ENCODE measurements around the gene ZP2. TPM values are rescaled to one million over a fixed set of nuclear protein-coding genes. Genes with fewer than 3 reads are reported as not detected.

Gene ZP2
- total RNA-seq, 1 experiment from 2014 or later: not detected

DNA sequence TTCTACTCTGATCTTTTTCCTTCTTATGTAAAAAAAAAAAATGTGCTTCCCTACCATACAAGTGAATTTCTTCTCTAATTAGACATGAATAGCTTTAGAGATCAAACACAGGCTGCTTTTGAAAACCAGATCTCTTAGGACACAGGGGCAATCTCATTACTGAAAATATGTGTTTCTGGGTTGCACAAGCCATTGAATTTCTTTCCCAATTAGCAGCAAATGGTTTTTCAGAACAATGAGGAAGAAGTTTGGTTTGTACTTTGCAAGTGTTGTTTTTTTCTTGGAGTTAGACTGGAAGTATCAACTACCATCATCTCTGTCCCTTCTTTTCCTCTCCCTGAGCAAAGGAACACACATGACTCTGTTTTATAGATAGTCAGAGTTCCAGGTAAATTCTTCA is 16.5 kb upstream of the ZP2 start:
- Histone ChIP-seq H3K4me1 (peaks cover 2% of the 10 kb centered on the region), H3K27me3 (no peaks in the 10 kb centered on the region), H3K27ac (no peak overlapping the region), H3K4me3 (no peak overlapping the region), H3K36me3 (no peaks in the 10 kb centered on the region), H3K9me3 (replicated peaks) (no peaks in the 10 kb centered on the region)
- DNase-seq: no peak

DNA sequence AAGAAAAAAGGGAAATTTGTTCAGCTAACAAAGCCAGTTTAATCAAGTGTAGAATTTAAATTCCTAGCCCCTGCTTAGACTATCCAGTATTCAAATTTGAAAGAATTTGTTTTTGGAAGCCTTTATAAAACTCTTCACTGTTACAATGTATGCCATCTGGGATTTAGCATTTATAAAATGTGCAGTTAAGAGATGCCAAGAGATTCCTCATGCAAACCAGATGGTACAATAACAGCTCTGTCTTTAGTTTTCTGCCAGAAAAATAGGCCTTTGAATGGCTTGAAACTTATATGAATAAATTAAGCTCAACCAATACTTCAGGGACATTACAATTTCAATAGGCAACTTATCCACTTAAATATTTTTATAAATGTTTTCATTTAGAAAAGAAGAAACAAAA is 15.4 kb upstream of the ZP2 start:
- no peak overlapping the region for H3K4me3 ChIP-seq
- H3K4me1 ChIP-seq: peaks cover 8% of the 10 kb centered on the region
- no peaks in the 10 kb centered on the region for H3K9me3 ChIP-seq (replicated peaks)
- no peak overlapping the region for H3K27ac ChIP-seq
- H3K27me3 ChIP-seq: no peaks in the 10 kb centered on the region
- DNase-seq: no peak
- no peaks in the 10 kb centered on the region for H3K36me3 ChIP-seq

DNA sequence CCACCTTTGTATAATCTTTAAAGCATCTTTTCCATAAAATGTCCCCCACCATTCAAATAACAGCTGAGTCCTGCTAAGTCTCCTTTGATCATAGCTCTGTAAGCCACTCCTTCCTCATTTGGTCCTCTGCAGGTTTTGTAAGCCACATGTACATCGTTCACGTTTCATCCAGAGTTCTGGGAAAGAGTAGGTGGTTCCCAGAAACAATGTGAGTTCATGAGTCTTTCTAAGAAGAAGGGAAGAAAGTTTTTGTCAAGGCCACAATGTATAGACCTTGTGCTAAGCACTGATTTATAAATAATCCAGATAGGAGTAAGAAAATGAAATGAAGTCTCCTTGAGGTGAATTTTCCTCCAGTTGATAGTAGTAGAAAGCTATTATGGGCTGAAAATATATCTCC is 13.4 kb upstream of the ZP2 start:
- no peak overlapping the region for H3K27ac ChIP-seq
- H3K9me3 ChIP-seq (replicated peaks): no peaks in the 10 kb centered on the region
- peaks cover 8% of the 10 kb centered on the region for H3K4me1 ChIP-seq
- no peaks in the 10 kb centered on the region for H3K36me3 ChIP-seq
- no peaks in the 10 kb centered on the region; the same call in 1 of the 2 replicates for H3K27me3 ChIP-seq
- H3K4me3 ChIP-seq: no peak overlapping the region
- DNase-seq: no peak

DNA sequence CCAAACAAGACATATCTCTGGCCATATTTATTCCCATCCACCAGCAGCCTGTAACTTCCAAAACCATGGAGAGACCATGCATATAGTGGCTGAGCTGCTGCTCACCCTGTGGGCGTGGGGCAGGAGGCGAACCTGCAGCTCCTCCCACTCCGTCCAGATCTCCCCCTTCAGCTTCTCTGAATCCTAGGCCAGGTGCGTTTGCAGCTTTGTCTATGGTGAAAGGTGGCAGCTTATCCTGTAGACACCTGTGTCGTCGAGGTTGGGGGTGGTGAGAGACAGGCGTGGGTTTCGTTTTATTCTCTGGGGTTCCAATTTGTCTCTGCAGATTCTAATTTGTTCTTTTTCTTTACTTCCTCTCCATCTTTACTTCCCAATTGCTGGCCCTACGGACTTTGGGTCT is 12.4 kb upstream of the ZP2 start:
- peaks cover 8% of the 10 kb centered on the region for H3K4me1 ChIP-seq
- no peak overlapping the region for H3K4me3 ChIP-seq
- no peak for DNase-seq
- H3K9me3 ChIP-seq (replicated peaks): no peaks in the 10 kb centered on the region
- no peak overlapping the region for H3K27ac ChIP-seq
- H3K27me3 ChIP-seq: no peaks in the 10 kb centered on the region; the same call in 1 of the 2 replicates
- H3K36me3 ChIP-seq: no peaks in the 10 kb centered on the region

DNA sequence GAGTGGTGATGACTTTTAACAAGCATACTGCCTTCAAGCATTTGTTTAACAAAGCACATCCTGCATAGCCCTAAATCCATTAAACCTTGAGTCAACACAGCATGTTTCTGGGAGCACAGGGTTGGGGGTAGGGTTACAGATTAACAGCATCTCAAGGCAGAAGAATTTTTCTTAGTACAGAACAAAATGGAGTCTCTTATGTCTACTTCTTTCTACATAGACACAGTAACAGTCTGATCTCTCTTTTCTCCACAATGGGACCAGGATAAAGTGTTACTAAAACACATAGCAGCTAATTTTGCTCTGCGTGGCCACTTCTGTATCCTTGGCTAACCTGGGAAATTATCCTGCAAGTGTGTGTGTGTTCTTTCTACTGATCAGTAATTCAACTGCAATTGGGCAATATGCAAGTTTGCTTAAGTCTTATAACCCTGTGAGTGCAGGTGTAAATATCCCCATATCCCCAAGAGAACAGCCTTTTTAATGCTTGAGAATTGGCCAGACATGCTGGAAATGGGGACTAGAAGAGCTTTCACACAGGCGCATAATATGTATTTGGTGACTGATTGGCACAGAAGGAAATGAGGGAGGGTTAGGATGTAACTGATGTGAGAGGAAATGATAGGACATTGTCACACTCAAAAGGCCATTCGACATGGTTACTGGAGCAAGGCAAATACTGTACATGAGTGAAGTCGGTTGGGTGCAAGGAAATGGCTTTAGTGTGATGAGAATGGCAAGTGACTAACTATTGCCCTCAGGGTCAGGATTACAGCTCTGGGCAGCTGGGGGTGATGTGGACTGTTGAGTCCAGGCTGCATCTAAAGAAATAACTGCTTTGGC is 11.3 kb upstream of the ZP2 start:
- Histone ChIP-seq H3K36me3 (no peaks in the 10 kb centered on the region), H3K27ac (no peak overlapping the region), H3K27me3 (no peaks in the 10 kb centered on the region; the same call in 1 of the 2 replicates), H3K4me3 (no peak overlapping the region), H3K4me1 (peaks cover 8% of the 10 kb centered on the region), H3K9me3 (replicated peaks) (no peaks in the 10 kb centered on the region)
- DNase-seq: peak in 1 of 2 experiments; percentile 19

DNA sequence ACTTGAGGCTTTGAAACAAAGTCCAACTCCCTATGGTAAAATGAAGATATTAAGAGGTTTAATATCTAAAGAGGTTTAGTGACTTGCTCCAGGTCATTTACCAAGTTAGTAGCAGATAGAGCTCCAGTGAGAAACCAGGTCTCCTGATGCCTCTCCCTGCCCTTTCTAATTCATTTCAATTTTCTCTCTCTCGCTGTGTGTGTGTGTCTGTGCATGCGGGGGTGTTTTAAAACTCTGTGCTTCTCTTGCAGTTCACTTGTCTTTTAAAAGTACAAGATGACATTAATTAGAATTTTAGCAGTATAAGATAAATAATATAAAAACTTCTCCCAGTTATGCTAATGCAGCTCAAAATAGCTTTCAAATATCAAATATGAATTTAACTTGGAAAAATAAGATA is 8.2 kb upstream of the ZP2 start:
- H3K4me3 ChIP-seq: no peak overlapping the region
- H3K27ac ChIP-seq: no peak overlapping the region
- no peaks in the 10 kb centered on the region for H3K36me3 ChIP-seq
- no peaks in the 10 kb centered on the region for H3K9me3 ChIP-seq (replicated peaks)
- H3K27me3 ChIP-seq: no peaks in the 10 kb centered on the region; the same call in 1 of the 2 replicates
- peaks cover 8% of the 10 kb centered on the region for H3K4me1 ChIP-seq
- DNase-seq: no peak

DNA sequence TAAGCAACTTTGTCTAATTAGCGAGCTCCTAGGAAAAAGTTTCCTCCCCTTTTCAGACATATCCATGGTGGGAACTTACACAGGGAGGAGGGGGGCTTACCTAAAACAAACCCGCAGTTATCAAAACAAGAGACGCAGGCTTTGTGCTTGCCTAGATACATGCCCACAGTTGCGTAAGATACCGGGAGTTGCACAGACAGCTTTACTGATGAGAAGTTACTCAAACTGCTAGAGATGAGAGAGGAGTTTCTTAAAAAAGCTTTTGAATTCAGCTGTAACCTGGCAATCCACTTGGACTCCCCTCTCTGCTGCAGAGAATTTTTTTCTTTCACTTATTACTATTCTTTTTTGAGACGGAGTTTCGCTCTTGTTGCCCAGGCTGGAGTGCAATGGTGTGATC is 6.8 kb upstream of the ZP2 start:
- H3K9me3 ChIP-seq (replicated peaks): no peaks in the 10 kb centered on the region
- DNase-seq: no peak
- no peak overlapping the region for H3K4me3 ChIP-seq
- no peaks in the 10 kb centered on the region for H3K36me3 ChIP-seq
- no peaks in the 10 kb centered on the region; the same call in 1 of the 2 replicates for H3K27me3 ChIP-seq
- H3K27ac ChIP-seq: no peak overlapping the region
- H3K4me1 ChIP-seq: peaks cover 8% of the 10 kb centered on the region

DNA sequence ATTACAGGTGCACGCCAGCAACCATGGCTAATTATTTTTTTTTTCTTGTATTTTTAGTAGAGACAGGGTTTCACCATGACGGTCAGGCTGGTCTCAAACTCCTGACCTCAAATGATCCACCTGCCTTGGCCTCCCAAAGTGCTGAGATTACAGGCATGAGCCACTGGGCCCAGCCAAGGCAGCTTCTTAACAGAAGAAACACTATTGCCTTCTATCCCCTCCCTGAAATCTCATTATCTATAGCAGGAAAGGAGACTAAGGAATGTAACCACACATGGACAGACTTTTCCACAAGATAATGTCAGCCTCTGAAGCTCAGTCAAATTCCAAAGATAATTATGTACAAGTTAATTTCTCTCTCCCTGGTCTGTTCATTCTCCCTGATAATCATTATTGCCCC is 5.7 kb upstream of the ZP2 start:
- H3K36me3 ChIP-seq: no peaks in the 10 kb centered on the region
- H3K9me3 ChIP-seq (replicated peaks): no peaks in the 10 kb centered on the region
- DNase-seq: no peak
- no peaks in the 10 kb centered on the region; the same call in none of the 2 replicates for H3K27me3 ChIP-seq
- H3K4me1 ChIP-seq: no peaks in the 10 kb centered on the region; the same call in 1 of the 2 replicates
- H3K27ac ChIP-seq: no peak overlapping the region
- no peak overlapping the region for H3K4me3 ChIP-seq

DNA sequence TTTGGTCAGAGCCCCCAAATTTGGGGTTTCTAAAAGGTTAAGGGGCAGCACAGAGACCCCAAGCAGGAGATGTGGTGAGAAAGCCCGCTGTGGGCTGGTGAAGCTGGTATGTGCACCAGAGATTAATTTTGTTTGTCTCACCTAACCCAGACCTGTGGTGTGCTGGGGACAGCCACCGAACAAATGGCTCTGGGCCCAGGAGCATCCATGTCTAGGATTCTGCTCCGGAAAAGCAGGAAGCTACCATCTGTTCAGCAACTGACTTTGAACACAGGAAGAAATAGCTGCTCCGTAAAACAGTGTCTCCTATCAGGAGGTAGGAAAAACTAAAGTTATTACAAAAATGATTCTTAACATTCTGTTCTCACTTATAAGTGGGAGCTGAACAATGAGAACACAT is 2.7 kb upstream of the ZP2 start:
- Histone ChIP-seq H3K4me3 (no peak overlapping the region), H3K27ac (no peak overlapping the region), H3K9me3 (replicated peaks) (no peaks in the 10 kb centered on the region), H3K4me1 (no peaks in the 10 kb centered on the region), H3K36me3 (no peaks in the 10 kb centered on the region), H3K27me3 (no peaks in the 10 kb centered on the region; the same call in 1 of the 2 replicates)
- no peak for DNase-seq

DNA sequence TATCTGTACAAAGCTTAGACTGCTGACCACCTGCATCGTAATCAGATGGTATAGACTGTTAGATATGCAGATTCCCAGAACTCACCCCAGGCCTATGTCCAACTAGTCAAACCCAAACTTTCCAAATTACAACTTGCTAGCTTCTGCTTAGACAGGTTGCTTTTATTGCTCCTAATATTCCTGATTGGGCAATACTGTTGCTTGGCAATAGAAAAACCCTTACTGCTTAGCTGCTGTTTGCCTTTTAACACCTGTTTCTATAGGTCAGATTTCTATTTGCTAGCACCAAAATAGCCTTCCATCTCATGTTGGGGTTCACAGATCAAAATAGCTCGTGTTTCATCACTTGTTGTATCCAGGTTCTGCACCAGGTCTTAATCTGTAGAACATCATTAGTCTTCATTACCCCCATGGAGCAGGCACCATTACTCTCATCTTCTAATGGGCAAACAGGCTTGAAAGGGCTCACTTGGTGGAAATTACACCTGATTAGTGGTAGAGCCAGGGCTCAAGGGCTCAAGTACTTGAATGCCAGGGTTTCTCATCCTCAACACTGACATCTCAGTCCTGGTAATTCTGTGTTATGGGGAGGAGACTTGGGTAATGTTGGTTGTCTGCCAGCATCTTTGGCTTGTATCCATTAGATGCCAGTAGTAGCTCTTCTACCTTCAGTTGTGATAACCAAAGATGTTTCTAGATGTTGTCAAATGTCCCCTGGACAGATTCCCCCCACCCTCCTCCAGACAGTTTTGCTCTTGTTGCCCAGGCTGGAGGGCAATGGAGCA is 2.7 kb downstream of the ZP2 start:
- no peaks in the 10 kb centered on the region for H3K4me1 ChIP-seq
- no peak for DNase-seq
- no peaks in the 10 kb centered on the region; the same call in 1 of the 2 replicates for H3K27me3 ChIP-seq
- no peak overlapping the region for H3K4me3 ChIP-seq
- H3K27ac ChIP-seq: no peak overlapping the region
- no peaks in the 10 kb centered on the region for H3K36me3 ChIP-seq
- H3K9me3 ChIP-seq (replicated peaks): no peaks in the 10 kb centered on the region

DNA sequence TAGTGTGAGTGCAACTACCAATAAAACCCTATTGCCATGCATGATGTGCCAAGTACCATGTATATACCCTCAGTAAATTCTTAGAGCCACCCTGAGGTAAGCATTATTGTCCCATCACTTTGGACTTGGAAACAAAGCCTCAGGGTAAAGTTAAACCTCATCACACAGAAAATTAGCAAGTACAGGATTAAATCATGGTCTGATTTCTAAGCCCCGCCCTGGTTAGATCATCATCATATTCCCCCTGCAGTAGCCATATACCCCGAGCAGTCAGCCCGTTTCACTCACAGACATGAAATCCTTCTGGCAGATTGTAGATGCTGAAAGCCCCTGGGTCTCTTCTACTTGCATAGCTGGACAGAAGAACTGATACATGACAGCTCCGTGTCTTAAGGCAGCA is 4.8 kb downstream of the ZP2 start:
- DNase-seq: no peak
- H3K36me3 ChIP-seq: no peaks in the 10 kb centered on the region
- H3K4me3 ChIP-seq: no peak overlapping the region
- no peaks in the 10 kb centered on the region for H3K4me1 ChIP-seq
- H3K27me3 ChIP-seq: no peaks in the 10 kb centered on the region; the same call in 1 of the 2 replicates
- H3K27ac ChIP-seq: no peak overlapping the region
- no peaks in the 10 kb centered on the region for H3K9me3 ChIP-seq (replicated peaks)

DNA sequence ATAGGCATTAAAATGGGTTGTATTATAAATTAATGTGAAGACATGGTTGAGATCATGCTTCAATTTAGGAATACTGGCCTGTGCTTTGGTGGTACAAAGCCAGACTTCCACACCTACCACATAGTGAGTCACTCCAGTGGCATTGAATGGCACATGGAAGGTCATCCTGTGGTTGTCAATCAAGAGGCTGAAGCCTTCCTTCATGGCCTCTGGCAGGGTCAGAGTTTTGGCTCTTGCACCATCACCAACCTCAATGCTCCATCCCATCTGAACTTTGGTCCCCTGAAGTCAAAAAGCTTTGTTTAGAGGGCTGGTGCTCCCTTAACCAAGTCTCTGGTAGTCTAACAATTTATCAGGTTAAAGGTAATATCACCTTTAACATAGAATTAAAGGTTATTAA is 6.1 kb downstream of the ZP2 start:
- no peaks in the 10 kb centered on the region for H3K36me3 ChIP-seq
- no peak overlapping the region for H3K27ac ChIP-seq
- no peak overlapping the region for H3K4me3 ChIP-seq
- no peaks in the 10 kb centered on the region; the same call in 1 of the 2 replicates for H3K27me3 ChIP-seq
- H3K9me3 ChIP-seq (replicated peaks): no peaks in the 10 kb centered on the region
- DNase-seq: no peak
- H3K4me1 ChIP-seq: no peaks in the 10 kb centered on the region

DNA sequence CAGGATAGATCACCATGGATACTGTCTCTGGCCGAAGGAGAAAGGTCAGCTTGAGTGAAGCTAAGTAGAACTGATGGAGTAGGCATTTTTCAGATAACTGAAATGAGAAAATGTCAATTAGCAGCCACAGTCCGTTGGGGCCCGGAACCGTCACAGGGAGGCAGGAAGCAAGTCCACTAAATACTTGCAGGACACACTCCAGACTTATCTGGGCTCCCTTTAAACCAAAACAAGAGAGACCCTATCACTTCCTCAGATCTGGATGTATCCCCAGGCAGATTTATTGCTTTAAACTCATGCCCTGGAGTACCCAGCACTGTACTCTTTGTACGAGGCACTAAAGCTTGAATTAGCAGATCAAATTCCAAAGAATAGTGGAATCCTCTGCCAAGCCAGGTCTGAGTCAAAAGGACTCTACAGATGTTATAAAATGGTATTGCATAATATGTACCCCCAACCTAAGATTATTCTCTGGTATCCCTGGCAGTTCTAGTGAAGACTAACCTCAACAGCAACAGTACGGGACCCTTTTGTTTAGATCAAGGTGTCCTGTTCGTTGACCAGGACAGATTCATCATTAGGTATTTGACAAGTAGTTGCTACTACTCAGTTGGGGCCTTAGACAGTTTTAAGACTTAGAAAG is 8.1 kb downstream of the ZP2 start:
- Histone ChIP-seq H3K4me1 (no peaks in the 10 kb centered on the region), H3K27ac (no peak overlapping the region), H3K36me3 (no peaks in the 10 kb centered on the region), H3K27me3 (no peaks in the 10 kb centered on the region; the same call in none of the 2 replicates), H3K4me3 (no peak overlapping the region), H3K9me3 (replicated peaks) (no peaks in the 10 kb centered on the region)
- DNase-seq: no peak

DNA sequence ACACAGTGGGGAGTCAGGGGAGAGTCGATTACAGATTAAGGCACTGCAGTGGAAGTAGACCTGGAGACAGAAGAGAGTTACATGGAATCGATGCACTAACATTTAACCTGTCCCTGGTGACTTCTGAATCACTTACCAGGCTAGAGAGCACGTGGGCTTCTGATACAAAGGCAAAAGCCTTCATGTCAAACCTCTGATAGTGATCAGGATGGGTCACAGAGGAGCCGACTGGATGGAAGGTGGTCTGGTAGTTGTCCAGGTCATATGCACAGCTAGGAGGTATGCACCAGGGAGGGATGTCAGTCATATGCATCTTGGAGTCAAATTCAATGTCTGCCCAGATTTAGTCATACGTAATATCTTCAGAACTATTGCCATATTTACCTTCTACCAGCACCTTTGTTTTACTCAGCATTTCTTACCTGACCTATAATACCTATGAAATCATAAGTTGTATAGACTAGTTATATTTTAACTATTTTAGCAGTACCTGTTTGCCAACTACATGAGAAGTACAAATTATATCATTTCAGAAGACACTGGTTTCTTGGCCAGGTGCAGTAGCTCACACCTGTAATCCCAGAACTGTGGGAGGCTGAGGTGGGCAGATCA is 11.7 kb downstream of the ZP2 start:
- Histone ChIP-seq H3K27me3 (no peaks in the 10 kb centered on the region; the same call in none of the 2 replicates), H3K4me1 (no peaks in the 10 kb centered on the region), H3K4me3 (no peak overlapping the region), H3K27ac (no peak overlapping the region), H3K9me3 (replicated peaks) (no peaks in the 10 kb centered on the region), H3K36me3 (no peaks in the 10 kb centered on the region)
- no peak for DNase-seq

Data from SJCRH30 (cell line).